ENCODE results near the gene FBXO8. TPM values are rescaled to one million over a fixed set of nuclear protein-coding genes. Genes with fewer than 3 reads are reported as not detected.
"Not testable (repeated sequence)": the region's sequence is repeated elsewhere in the genome, so short reads cannot be mapped to it uniquely, and the experiment has no call there.

FBXO8 gene
- total RNA-seq, 2 experiments from 2014 or later: 19.7 to 21.3 TPM

DNA sequence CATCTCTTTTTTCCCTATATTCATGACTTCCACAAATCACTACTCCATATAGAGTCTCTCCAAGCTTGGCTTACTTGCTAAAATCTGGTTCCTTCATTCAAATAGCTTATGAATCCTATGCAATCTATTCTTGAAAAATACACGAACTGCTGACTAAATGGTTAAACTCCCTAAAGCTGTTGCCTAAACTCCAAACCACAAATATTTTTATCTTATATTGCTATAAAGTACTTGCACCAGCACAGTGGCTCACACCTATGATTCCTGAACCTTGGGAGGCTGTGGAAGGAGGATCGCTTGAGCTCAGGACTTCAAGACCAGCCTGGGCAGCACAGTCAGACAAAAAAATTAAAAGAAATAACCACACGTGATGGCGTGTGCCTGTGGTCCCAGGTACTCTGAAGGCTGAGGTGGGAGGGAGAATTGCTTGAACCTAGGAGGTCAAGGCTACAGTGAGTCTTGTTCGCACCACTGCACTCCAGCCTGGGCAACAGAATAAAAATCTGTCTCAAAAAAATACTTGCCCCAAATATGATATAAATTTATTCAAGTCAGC is 2.2 kb downstream of the FBXO8 start:
- H3K9me3 Mint-ChIP-seq: peaks cover 5% of the 10 kb centered on the region
- no peak overlapping the region for H3K27ac Mint-ChIP-seq
- CTCF ChIA-PET: no interaction called here
- POLR2A ChIA-PET: no interaction called here
- H3K4me1 Mint-ChIP-seq (ENCODE audit: low read depth): peaks cover 56% of the 10 kb centered on the region
- DNase-seq: no peak
- H3K36me3 Mint-ChIP-seq: peaks cover 8% of the 10 kb centered on the region
- intact Hi-C loops (cut with micrococcal nuclease): no loop called here
- no peak overlapping the region for H3K4me3 Mint-ChIP-seq
- H3K27me3 Mint-ChIP-seq: no peaks in the 10 kb centered on the region

DNA sequence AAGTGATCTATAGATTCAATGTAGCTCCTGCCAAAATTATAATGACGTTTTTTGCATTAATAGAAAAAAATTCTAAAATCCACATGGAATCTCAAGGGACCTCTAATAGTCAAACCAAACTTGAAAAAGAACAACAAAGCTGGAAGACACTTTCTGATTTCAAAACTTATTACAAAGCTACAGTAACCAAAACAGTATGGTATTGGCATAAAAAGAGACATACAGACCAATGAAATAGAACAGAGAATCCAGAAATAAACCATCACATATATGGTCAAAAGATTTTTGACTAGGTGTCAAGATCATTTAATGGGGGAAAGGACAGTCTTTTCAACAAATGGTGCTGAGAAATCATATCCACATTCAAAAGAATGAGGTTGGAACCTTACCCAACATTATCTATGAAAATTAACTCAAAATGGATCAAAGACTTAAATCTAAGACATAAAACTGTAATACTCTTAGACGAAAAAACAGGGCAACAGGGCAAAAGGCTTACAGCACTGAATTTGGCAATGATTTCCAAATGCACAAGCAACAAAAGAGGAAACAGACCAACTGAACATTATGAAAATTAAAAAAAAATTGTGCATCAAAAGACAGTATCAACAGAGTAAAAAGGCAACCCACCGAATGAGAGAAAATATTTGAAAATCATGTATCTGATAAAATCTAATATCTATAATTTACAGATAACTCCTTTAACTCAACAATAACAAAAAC is 3.9 kb downstream of the FBXO8 start:
- intact Hi-C loops (cut with micrococcal nuclease): no loop called here
- Mint-ChIP-seq H3K4me1 (ENCODE audit: low read depth) (peaks cover 50% of the 10 kb centered on the region), H3K36me3 (peaks cover 8% of the 10 kb centered on the region), H3K9me3 (peaks cover 5% of the 10 kb centered on the region), H3K27me3 (no peaks in the 10 kb centered on the region), H3K27ac (no peak overlapping the region), H3K4me3 (no peak overlapping the region)
- ChIA-PET POLR2A (interaction anchor here (0.7 kb wide), 1 partner anchor 44 kb away, joined by 3 read pairs; no protein-coding TSS in a partner anchor), CTCF (no interaction called here)
- no peak for DNase-seq

- Mint-ChIP-seq H3K27me3 (no peaks in the 10 kb centered on the region), H3K9me3 (peaks cover 5% of the 10 kb centered on the region), H3K36me3 (peaks cover 8% of the 10 kb centered on the region), H3K4me1 (ENCODE audit: low read depth) (peaks cover 50% of the 10 kb centered on the region), H3K27ac (no peak overlapping the region), H3K4me3 (no peak overlapping the region)
- ChIA-PET POLR2A (no interaction called here), CTCF (no interaction called here)
- intact Hi-C loops (cut with micrococcal nuclease): no loop called here
- no peak for DNase-seq
Measured at GRCh38 chr4:174278467-174278866, 5.0 kb downstream of the FBXO8 start.

DNA sequence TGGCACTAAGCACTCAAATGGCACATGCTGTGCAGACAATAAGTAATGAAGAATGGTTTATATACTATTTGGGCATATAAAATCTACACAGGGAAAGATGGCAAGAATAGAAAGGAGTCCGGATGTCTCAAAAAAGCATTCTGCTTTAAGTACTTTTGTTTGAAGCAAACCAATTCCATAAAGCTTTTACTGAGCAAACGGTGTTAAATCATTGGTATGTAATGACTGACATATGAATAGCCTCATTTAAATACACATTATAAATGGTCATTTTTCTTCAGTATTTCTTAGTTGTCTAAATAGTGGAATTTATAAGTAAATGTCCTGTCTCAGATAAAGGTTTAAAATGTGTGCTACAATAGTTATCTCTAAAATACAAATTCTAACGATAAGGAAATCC is 6.0 kb downstream of the FBXO8 start:
- Mint-ChIP-seq H3K4me1 (ENCODE audit: low read depth) (peaks cover 48% of the 10 kb centered on the region), H3K4me3 (no peak overlapping the region), H3K9me3 (peaks cover 5% of the 10 kb centered on the region), H3K27ac (no peak overlapping the region), H3K36me3 (peaks cover 8% of the 10 kb centered on the region), H3K27me3 (no peaks in the 10 kb centered on the region)
- intact Hi-C loops (cut with micrococcal nuclease): no loop called here
- CTCF ChIA-PET: no interaction called here
- POLR2A ChIA-PET: no interaction called here
- no peak for DNase-seq

DNA sequence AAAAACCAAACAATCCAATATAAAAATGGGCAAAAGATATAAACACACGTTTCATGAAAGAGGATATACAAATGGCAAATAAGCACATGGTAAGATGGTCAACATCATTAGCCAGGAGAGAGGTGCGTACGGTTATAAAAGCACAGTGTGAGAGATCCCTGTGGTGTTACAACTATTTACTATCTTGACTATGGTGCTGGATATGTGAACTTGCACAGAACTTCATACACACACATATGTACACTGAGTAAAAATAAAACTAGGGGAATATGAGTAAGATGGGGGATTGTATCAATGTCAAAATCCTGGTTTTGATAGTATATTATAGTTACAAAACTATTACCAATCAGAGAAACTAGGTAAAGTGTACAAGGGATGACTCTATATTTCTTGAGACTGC is 8.4 kb downstream of the FBXO8 start:
- Mint-ChIP-seq H3K4me1 (ENCODE audit: low read depth) (peaks cover 33% of the 10 kb centered on the region), H3K27me3 (no peaks in the 10 kb centered on the region)
- POLR2A ChIA-PET: no interaction called here

DNA sequence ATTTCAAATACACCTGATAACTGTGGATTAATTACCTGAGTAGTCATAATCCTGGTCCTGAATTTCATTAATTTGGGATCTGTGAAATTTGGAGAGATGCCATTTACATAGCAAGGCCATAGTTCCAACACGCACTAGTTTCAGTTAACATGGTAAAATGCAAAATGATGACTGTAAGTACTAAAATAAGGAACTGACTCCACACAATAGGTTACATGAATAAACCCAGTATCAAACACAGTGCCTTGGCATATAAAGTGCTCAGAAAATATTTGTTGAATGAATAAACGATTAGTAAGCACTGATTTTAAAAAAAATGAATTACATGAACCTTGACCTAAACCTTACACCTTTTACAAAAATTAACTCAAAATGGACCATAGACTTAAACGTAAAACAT is 9.0 kb downstream of the FBXO8 start:
- H3K4me1 Mint-ChIP-seq (ENCODE audit: low read depth): peaks cover 29% of the 10 kb centered on the region
- peaks cover 6% of the 10 kb centered on the region for H3K36me3 Mint-ChIP-seq
- CTCF ChIA-PET: no interaction called here
- peaks cover 3% of the 10 kb centered on the region for H3K9me3 Mint-ChIP-seq
- no peak overlapping the region for H3K27ac Mint-ChIP-seq
- H3K4me3 Mint-ChIP-seq: no peak overlapping the region
- intact Hi-C loops (cut with micrococcal nuclease): no loop called here
- POLR2A ChIA-PET: no interaction called here
- DNase-seq: no peak
- no peaks in the 10 kb centered on the region for H3K27me3 Mint-ChIP-seq

More for the DNA sequence above, 8.4 kb downstream of the FBXO8 start:
- no peak for DNase-seq
- H3K9me3 Mint-ChIP-seq: peaks cover 5% of the 10 kb centered on the region
- no peak overlapping the region for H3K4me3 Mint-ChIP-seq
- CTCF ChIA-PET: no interaction called here
- H3K36me3 Mint-ChIP-seq: peaks cover 10% of the 10 kb centered on the region
- intact Hi-C loops (cut with micrococcal nuclease): no loop called here
- no peak overlapping the region for H3K27ac Mint-ChIP-seq

- no peak overlapping the region for H3K4me3 Mint-ChIP-seq
- POLR2A ChIA-PET: no interaction called here
- H3K9me3 Mint-ChIP-seq: no peaks in the 10 kb centered on the region
- intact Hi-C loops (cut with micrococcal nuclease): no loop called here
- no peak overlapping the region for H3K27ac Mint-ChIP-seq
- peaks cover 24% of the 10 kb centered on the region for H3K4me1 Mint-ChIP-seq (ENCODE audit: low read depth)
- CTCF ChIA-PET: no interaction called here
- DNase-seq: no peak
- H3K36me3 Mint-ChIP-seq: peaks cover 3% of the 10 kb centered on the region
- no peaks in the 10 kb centered on the region for H3K27me3 Mint-ChIP-seq
Measured at GRCh38 chr4:174273930-174274329, 9.5 kb downstream of the FBXO8 start.

DNA sequence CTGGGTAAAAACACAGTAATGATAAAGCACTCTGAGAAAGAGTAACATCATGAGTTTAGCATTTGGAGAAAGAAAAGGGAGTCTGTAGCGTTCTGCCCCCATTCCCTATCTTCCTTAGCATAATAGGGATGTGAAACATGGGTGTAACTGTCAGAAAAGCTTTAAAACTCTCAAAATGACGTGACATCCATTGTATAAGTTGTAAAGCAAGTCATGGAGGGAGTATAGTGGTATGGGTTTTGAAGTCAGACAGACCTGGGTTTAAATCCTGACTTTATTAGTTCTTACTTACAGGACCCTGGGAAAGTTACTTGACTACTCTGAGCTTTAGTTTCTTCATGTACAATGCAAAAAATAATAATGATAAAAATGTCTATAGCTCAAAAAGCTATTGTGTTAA is 17.1 kb downstream of the FBXO8 start:
- H3K4me3 Mint-ChIP-seq: no peak overlapping the region
- H3K27me3 Mint-ChIP-seq: no peaks in the 10 kb centered on the region
- intact Hi-C loops (cut with micrococcal nuclease): no loop called here
- H3K9me3 Mint-ChIP-seq: no peaks in the 10 kb centered on the region
- ChIA-PET CTCF (no interaction called here), POLR2A (no interaction called here)
- no peak overlapping the region for H3K27ac Mint-ChIP-seq
- peaks cover 6% of the 10 kb centered on the region for H3K36me3 Mint-ChIP-seq
- peaks cover 16% of the 10 kb centered on the region for H3K4me1 Mint-ChIP-seq (ENCODE audit: low read depth)
- DNase-seq: no peak

DNA sequence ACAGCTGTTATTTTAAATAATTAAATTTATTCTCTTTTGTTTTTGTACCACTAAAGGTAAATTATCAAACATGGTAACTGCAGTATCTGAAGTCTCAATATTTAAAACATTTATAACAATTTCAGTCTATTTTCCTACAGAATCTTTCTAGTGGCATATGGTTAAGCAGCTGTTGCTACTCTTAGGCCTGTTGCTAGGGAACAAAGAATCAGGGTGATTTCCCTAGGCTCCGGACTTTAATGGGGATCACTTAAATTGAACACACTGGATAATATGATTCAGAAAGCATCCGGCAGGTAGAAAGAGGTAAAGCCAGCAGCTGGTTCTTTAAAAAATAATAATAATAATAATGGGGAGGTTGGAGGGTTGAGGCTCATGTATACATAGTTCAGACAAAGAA is 17.6 kb downstream of the FBXO8 start:
- intact Hi-C loops (cut with micrococcal nuclease): no loop called here

DNA sequence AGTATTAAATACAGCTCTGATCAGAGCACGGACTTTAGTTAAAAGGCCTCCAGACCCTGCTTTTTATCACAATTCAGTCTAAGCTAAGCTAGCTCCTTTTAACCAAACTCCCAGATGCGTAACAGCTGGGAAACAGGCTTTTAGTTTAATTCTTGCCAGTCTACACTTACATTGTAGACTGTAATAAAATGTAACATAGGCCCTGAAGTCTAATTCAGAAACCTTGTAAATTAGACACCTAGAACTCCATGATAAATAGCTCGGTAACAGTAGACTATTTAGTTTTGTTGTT is 20.1 kb downstream of the FBXO8 start:
- Mint-ChIP-seq H3K36me3 (peaks cover 5% of the 10 kb centered on the region), H3K9me3 (no peaks in the 10 kb centered on the region), H3K27me3 (no peaks in the 10 kb centered on the region), H3K4me3 (no peak overlapping the region), H3K4me1 (ENCODE audit: low read depth) (peaks cover 13% of the 10 kb centered on the region), H3K27ac (no peak overlapping the region)
- no peak for DNase-seq
- intact Hi-C loops (cut with micrococcal nuclease): no loop called here
- ChIA-PET POLR2A (no interaction called here), CTCF (interaction anchor here (1.1 kb wide), 1 partner anchor 21 kb away, joined by 3 read pairs; the partner anchor contains the start of gene CEP44)

More for the DNA sequence above, 17.6 kb downstream of the FBXO8 start:
- Mint-ChIP-seq H3K9me3 (no peaks in the 10 kb centered on the region), H3K27ac (no peak overlapping the region), H3K4me3 (no peak overlapping the region), H3K36me3 (peaks cover 5% of the 10 kb centered on the region), H3K4me1 (ENCODE audit: low read depth) (peaks cover 15% of the 10 kb centered on the region), H3K27me3 (no peaks in the 10 kb centered on the region)
- ChIA-PET POLR2A (no interaction called here), CTCF (no interaction called here)
- DNase-seq: no peak

DNA sequence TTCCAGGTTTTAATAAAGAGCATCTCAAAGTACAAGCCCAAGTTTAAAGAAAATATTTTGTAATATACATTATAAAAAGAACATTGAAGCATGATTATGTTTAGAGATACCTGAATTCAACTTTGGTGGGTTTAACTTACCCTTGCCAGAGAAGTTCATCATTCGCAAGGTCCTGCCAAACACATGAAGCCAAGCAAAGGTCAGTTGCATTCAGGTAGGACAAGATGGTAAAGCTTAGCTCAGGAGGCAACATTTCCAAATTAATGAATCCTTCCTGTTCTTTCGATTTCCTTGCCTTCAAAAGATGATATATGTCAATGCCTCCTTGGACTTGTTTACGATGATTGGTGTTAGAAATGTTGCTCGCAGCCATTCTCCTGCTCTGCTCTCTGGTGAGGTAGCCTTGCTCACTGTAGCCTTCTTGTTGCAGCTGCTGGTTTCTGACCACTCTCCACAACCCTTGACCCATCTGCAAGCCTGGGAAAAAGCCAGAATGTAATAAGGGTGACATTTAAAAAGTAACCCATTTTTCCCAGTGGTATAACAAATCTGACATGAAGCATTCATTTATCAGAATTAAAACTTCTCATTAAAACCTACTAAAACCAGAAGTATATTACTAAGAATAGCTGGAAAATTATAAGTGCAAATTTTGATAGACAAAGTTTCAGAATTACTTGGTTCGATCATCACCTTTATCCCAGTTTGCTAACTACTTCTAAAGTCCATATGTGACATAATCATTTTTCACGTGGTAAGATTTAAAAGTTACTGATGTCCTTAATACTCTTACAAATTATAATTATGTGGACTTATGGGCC is 20.6 kb downstream of the FBXO8 start:
- no peak for DNase-seq
- Mint-ChIP-seq H3K27me3 (no peaks in the 10 kb centered on the region), H3K9me3 (no peaks in the 10 kb centered on the region), H3K36me3 (peaks cover 5% of the 10 kb centered on the region), H3K4me1 (ENCODE audit: low read depth) (peaks cover 13% of the 10 kb centered on the region), H3K4me3 (no peak overlapping the region), H3K27ac (no peak overlapping the region)
- POLR2A ChIA-PET: no interaction called here
- intact Hi-C loops (cut with micrococcal nuclease): no loop called here
- CTCF ChIA-PET: interaction anchor here (1.1 kb wide), 1 partner anchor 21 kb away, joined by 3 read pairs; the partner anchor contains the start of gene CEP44

DNA sequence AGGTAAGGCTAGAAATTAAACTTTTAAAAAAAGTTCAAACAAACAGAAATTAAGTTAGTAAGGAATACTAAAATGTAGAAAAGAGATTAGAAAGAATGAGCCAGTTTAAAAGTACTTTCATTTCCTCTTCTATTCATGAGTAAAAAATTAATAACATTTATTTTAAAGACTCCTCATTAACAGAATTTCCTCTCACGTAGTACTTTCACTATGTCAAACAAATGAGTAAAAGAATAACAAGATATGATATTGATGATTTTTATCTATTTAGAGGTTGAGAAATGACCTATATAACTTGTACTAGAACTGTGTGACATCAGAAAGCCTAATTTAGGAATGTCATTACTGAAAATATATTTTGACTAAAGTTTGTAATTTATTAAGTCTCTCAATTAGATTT is 22.0 kb downstream of the FBXO8 start:
- H3K9me3 Mint-ChIP-seq; H3K27me3 Mint-ChIP-seq; H3K4me3 Mint-ChIP-seq; DNase-seq; POLR2A ChIA-PET; H3K4me1 Mint-ChIP-seq (ENCODE audit: low read depth); H3K36me3 Mint-ChIP-seq; intact Hi-C loops (cut with micrococcal nuclease); CTCF ChIA-PET; H3K27ac Mint-ChIP-seq: not testable (repeated sequence)

DNA sequence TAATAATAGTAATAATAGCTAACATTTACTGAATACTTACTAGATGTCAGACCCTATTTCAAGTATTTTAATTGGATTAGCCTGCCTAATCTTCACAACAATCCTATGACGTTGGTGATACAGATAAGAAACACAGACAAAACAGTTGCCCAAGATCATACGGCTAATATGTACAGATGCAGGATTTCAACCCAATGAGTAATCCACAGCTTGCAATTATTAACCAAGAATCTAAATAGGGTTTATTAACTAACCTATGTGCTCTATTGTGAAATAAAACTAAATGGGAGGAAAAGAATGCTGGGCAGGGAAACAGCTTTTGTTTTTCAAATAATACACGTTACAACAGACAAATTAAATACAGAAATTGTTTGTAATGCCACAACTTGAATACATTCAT is 23.4 kb downstream of the FBXO8 start:
- ChIA-PET CTCF (no interaction called here), POLR2A (no interaction called here)
- Mint-ChIP-seq H3K27ac (no peak overlapping the region), H3K9me3 (no peaks in the 10 kb centered on the region), H3K4me3 (no peak overlapping the region), H3K36me3 (peaks cover 7% of the 10 kb centered on the region), H3K27me3 (no peaks in the 10 kb centered on the region), H3K4me1 (ENCODE audit: low read depth) (peaks cover 10% of the 10 kb centered on the region)
- no peak for DNase-seq
- intact Hi-C loops (cut with micrococcal nuclease): no loop called here
